Measurements from ENCODE around the gene PTTG1IP.
A peak's percentile ranks its signal among the peaks of the same experiment; 100 is the strongest.
"Not testable (repeated sequence)": the region's sequence is repeated elsewhere in the genome, so short reads cannot be mapped to it uniquely, and the experiment has no call there.

The PTTG1IP gene

DNA sequence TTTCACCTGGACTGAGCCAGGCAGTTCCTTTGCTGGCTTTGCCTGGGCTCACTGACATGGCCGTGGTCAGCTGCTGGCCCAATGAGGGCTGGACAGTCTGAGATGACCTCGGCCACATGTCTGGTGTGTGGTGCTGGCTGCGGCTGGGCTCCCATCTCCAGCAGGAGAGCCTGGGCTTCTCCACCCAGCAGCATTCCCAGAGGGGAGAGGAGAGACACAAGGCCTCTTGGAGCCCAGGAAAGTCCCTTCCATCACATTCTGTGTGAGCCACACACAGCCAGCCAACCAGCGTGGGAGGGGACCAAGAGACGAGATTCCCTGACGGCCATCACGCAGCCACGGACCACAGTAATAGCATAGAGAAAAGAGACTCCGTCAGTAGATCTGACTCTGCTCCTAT, 34.5 kb downstream of the PTTG1IP start:
- DNase-seq: no peak

DNA sequence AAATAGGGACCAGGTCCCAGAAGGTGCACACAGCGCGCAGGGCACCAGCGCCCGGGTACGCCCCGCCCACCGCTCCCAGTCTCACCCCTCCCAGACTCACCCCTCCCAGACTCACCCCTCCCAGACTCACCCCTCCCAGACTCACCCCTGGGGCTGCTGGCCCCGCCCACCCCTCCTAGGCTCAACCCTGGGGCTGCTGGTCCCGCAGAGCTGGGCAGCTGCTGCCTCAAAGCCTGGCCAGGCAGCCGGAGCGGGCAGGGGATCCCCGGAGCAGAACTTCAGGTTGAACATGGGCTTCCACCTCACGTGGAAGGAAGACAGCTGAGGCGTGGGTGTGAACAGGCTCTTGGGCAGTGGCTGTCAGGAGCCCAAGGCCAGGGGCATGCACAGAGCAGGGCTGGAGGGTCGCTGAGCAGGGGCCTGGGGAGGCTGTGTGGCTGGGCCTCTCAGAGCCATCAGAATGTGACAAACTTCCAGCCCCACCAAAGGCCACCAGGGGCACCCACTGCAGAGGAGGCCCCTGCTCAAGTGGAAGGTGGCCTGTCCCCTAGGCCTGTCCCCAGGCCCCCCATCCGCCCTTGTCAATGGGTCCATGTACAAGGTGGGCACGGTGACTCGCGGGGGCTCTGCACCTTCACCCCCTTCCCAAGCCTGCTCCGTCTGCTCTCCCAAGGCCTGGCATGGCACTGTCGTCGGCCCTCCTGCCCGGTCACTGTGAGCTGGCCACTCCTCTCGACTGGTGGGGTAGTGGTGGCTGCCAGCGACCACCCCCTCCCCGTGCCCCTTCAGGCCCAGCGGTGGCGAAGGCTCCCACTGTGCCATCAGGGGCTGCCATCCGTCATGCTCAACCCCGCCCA, 35.2 kb downstream of the PTTG1IP start:
- DNase-seq: no peak

DNA sequence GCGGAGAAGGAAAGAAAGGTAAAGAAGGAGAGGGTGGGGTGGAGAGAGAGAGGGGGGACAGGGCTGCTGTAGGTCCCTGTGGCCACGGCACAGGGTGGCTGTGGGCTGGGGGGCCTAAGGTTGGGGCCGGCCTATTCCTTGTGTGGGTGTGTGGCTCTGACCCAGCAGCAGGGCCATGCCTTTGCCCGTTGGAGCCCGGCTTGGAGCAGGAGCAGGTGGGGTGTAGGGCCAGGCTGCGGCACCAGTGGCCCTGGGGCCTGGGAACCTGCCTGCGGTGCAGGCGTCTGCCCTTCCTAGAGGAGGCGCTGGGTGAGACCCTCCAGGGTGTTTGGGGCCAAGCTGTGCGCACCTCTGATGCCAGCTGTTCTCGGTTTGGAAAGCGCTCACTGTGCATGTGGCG, 36.0 kb downstream of the PTTG1IP start:
- DNase-seq: no peak

DNA sequence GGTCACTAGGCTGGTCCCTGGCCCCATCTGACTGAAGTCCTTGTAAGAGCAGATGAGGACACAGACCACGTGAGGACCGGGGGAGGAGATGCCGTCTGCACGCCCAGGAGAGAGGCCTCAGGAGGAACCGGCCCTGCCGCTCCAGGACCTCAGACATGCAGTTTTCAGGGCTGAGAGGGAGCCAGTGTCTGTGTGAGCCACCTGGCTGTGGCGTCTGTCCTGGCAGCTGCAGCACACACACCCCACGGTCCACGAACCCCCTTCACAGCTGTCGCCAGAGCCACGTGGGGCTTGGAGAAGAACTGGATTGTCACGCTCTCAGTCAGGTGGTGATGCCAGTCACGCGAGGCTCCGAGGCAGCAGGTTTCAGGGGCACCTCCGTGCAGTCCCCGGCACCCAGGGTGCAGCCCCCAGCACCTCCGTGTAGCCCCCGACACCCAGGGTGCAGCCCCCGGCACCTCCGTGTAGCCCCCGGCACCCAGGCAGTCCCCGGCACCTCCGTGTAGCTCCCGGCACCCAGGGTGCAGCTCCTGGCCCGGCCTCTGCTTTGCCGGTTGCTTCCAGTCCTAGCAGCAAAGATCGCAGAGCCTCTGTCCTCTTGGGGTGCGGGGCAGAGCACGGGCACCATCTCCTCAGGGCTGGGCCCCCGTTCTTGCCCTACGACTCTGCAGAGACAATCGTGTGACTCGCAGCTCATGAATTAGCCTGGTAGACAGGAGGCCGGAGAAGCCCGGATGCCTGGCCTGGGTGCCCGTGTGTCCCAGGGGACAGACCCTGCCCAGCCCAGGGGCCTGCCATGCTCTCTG, 36.6 kb downstream of the PTTG1IP start:
- DNase-seq: no peak

DNA sequence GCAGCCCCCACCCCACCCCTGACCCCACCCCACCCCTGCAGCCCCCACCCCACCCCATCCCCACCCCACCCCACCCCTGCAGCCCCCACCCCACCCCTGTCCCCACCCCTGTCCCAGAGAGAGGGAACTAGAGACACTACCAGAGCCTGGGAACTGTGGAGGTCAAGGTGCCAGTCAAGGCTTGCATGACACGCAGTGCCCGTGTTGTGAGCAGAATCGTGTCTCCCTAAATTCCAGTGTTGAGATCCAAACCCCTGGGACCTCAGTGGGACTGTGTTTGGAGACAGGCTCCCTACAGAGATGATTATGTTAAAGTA, 37.2 kb downstream of the PTTG1IP start:
- no peak for DNase-seq

DNA sequence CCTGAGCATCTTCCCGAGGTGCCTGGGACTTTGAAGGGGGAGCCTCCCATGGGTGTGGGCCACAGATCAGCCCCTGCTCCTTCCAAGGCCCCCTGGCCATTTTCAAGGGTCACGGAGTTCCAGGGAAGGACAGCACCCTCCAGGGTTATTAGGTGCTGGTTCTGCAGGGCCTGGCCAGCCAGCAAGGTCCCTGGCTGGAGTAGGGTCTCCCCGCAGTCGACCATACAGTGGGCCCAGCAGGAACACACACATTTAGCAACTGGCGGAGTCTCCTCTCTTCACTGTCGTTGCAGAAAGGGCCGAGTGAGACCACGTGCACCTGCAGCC, 37.9 kb downstream of the PTTG1IP start:
- DNase-seq: no peak

DNA sequence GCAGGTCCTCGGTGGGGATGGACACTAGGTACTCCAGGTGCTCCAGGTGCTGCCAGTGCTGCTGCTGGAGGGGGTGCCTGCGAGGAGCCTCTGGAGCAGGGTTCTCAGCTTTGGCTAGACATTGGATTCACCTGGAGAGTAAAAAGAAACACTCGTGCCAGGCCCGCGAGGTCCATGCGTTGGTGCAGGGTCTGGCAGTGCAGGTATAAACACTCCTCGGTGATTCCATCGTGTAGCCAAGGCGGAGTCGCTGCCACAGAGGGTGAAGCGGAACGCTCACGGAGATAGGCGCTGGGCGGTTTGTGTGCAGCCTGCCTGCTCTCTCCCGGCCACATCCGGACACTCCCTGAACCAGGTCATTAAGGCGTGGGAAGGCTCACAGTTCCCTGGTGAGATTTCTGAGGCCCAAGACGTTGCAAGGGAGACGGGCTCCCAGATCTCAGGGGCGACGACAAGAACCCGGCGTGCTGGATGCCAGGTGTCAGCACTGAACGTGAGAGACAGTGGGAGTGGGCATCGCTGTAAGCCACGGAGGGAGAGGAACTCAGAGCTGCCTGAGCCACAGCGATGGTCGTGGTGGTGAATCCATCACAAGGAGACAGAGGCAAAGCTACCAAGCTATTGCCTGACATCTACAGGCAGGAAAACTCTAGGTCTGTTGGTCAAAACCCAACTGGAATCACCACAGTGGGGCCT, 38.4 kb downstream of the PTTG1IP start:
- no peak for DNase-seq

DNA sequence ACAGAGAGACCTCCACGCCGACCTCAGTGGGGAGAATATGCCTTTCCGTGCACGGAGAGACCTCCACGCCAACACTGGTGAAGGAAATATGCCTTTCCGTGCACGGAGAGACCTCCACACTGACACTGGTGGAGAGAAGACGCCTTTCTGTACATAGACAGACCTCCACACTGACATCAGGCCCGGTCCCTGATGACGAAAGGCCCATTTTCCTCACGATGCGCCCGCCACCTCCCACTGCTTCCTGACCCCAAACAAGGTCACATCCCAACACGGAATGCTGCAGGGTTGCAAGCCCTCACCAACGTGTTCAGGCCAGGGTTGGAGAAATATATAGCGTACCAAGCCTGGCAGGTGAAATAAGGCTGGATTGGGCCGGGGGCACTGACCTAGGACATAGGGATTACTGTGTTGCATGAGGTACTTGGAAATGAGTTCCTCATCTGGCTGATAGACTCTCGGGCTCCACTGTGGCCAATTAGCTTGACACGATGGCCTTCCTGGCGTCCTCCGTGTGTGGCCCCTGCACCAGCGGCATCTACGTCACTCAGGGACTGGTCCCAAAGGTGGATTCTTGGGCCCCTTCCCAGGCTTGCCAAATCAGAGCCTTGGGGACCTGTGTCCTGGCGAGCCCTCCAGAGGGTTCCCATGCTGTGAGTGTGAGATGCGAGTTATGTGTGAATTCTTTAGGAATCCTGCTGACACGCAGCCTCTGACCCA, 39.1 kb downstream of the PTTG1IP start:
- no peak for DNase-seq

DNA sequence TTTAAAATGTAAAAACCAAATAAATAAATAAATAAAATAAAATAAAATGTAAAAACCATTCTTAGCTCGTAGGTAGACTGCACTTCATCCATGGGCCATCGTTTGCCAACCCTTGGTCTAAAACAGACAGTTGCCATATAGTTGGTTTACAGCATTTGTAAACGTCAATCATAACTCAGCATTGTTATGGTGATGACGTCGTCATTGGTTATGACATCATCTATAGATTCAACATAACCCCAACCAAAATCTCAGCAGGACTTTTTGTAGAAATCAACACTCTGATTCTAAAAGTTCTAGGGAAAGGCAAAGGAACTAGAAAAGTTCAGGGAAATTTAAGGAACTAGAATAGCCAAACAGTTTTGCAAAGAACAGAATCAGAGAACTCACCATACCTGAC, 39.8 kb downstream of the PTTG1IP start:
- DNase-seq: no peak

DNA sequence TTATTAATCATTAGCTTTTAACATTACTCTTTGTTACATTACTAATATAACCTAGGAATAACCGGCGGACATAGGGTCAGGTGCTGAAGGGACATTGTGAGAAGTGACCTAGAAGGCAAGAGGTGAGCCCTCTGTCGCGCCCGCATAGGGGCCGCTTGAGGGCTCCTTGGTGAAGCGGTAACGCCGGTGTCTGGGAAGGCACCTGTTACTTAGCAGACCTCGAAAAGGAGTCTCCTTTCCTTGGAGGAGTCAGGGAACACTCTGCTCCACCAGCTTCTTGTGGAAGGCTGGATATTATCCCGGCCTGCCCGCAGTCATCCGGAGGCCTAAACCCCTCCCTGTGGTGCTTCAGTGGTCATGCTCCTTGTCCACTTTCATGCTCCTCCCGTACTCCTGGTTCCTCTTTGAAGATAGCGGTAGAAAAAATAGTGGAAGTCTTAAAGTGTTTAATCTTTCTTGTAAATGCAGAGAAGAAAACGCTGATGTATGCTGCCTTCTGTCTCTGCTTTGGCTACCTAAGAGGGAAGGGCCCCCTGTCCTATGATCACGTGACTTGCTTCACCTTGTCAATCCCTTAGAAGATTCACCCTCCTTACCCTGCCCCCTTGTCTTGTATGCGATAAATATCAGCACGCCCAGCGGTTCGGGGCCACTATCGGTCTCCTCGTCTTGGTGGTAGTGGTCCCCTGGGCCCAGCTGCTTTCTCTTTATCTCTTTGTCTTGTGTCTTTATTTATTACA, 40.8 kb downstream of the PTTG1IP start:
- DNase-seq: not testable (repeated sequence)

DNA sequence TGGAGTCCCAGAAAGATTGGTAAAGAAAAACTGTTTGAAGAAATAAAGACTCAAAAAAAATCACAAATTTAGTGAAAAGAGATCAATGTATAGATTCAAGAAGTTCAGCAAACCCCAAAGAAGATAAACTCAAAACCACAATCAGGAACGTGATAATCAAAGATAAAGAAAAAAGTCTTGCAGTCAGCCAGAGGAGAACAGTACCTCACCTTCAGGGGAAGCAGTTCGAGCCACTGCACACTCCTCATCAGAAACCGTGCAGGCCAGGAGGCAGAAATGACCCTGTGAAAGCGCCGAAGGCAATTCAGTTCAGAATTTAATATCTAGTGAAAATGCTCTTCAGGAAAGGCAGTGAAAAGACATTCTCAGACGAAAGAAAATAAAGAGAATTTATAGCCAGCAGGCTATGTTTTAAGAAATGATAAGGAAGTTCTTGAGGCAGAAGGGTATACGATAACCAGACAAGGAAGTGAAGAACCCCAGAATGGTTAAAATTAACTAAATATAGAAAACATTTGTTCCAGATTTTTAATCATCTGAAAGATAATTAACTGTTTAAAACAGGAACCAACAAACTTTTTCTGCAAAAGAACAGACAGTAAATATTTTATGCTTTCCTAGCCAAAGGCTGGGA, 42.1 kb downstream of the PTTG1IP start:
- no peak for DNase-seq

DNA sequence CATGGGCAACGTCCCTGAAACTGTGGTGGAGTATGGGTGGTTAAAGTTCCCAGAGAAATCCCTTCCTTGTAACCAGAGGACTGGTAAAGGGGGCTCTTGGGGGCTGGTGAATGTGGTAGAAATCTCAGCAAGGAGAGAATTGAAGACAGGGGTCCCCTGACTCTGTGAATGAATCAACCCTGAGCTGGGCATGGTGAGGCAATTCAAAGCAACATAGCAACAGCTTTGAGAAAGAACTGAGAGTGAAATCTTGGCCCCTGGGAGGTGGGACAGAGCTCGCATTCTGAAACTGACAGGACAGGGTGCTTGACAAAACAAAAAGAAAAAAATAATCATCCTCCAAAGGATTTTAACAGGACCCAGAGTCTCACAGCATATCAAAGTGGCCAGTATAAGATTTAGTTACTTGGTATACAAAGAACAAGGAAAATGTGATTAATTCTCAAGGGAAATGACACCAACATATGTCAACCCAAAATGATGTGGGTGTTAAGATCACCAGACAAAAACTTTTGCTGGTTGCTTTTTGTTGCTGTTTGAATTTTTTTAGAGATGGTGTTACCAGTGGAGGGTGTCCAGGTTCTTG, 43.9 kb downstream of the PTTG1IP start:
- no peak for DNase-seq

DNA sequence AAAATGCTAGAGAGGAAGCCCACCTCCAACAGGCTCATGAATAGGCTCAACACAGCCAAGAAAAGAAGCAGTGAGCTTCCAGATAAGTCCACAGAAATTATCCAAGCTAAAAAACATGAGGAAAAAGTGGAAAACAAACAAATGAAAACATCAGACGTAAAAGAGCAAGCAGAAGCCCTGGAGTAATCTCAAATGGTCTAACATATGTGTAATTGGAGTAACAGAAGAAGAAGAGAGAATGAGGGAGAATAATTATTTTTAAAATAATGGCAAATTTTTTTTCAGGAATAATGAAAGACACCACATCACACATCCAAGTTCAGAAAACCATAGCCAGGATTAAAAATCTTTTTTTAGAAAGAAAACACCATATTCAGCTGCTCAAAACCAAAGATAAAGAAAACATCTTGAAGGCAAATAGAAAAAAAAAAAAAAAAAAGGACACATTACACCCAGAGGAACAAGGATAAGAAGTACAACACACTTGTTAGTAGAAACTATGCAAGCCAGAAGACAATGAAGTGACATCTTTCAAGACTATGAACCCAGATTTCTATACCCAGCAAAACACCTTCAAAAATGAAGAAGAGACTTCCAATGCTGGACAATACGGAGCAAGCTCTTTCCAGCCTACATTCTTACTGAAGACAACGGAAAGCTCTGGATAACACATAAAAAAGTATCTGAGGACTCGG, 45.0 kb downstream of the PTTG1IP start:
- no peak for DNase-seq

DNA sequence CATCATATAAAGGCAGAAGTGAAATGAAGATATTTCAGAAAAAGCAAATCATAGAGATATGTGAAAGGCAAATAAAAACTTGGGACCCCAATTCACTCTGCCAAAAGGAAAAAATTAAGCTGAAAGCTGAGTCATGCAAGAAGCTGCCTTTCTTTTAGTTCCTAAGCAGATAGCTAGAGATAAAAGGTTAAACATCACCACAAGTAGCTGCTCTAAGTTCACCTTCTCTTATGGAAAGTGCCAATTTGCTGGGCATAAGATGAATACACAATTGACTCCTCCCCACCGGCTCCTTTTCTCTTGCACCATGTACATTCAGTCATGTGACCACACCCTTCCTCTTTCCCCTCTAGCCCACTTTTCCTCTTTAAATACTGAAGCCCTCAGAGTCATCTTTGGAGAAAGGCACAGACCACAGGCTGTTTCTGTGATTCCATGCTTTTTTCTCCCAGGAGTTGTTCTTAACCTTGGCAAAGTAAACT, 50.3 kb downstream of the PTTG1IP start:
- DNase-seq: no peak

DNA sequence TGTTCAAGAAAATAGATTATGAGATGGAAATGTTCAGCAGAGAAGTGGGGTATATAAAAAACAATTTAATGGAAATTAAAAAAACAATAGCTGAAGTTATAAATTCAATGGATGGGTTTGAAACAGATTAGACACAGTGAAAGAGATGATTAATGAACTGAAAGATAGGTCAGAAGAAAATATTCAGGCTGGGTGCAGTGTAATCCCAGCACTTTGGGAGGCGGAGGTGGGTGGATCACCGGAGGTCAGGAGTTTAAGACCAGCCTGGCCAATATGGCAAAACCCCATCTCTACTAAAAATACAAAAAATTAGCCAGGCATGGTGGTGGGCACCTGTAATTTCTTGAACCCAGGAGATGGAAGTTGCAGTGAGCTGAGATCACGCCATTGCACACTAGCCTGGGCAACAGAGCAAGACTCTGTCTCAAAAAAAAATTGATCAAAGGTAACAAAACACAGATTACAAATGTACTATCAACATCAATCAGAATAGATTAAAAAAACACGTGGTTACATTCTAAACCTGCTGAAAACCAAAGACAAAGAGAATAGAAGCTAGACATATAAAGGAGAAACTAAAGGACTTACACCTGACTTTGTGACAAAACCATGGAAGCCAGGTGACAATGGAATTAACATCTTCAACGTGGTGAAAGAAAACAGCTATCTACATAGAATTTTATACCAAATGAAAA, 50.9 kb downstream of the PTTG1IP start:
- no peak for DNase-seq

DNA sequence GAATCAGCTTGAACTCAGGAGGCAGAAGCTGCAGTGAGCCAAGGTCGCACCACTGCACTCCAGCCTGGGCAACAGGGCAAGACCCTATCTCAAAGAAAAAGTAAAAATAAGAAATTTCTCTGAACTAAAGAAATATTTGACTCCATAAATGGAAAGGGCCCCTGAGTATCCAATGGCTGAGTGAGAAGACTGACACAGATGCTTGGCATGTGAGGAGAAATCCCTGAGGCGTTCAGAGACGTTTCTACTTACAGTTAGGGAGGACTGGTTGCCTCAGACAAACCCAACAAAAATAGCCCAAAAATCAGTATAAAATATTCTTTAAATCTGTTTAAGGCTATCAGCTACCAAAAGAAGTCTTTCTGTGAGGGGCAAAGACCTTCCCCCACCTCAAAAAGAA, 52.6 kb downstream of the PTTG1IP start:
- peak; percentile 66 for DNase-seq

DNA sequence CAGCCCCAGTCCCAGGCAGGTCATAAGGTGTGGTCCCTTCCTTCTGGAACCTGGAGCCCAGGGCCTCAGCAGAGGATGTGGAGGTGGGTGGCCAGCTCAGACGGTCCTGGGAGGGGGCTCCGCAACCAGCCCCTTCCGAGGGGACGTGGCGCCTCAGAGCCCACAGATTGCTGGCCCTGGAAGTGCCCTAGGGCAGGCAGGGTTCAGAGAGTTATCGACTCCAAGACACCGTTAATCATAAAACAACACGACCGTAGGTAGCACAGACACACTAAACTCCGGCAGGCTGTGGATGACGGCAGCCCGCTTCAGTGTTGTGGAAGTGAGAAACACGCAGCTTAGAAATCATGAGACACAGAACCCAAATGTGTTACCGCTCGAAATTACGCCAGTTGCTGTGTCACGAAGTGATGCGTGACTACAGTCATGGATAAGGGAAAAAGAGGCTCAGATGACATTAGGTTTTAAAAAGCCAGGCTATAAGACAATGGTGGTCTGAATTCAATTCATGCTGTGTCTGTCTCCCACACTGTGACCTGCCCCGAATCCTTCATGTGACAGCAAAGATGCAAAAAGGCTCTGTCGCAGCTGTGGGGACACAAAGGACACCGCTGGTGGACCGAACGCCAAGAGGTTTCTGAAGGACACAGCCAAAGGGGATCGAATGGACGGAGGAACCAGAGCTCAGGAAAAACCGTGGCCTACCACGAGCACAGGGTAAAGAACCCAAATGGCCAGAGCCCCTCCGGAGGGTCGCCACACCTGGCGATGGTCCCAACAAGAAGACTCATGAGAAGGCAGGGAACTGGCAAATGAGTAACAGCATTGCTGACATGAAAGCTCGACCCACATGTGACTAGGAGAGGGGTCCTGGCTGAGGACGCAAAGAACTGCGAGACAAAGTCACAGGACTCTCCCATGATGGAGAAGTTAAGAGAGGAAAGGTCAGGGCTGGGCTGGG, 53.9 kb downstream of the PTTG1IP start:
- DNase-seq: no peak

DNA sequence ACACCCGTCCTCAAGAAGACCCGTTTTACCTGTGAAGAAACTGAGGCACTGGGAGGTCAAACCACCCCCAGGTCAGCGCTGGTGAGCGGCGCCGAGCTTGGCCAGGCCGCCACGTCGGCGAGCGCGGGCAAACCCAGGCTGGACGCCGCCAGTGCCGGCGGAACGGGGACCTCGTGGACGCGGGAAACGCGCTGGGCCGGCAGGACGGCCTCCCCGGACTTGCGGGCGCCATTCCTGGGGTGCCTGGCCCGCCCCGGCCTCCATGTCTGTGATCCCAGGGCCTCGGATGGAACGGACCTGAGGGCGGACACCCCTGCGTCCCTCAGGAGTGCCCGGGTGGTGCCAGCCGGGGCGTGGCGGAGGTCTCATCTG, 54.9 kb downstream of the PTTG1IP start:
- DNase-seq: no peak
